Trophoblast cell (in vitro differentiated cells and primary cell): ENCODE measurements around the gene NUAK2.

Experiments
- DNase-seq, 2 donors: peaks; one replicate each; pipeline ENCODE4 v3.0.0-alpha.2; 2016
- H2AFZ ChIP-seq: 2 replicates; pipeline ENCODE4 v1.6.1; 2013; ENCODE audit warnings: low read length, moderate library complexity, mild to moderate bottlenecking; ENCODE audit not compliant: insufficient read depth, poor library complexity
- H2AK5ac ChIP-seq: 2 replicates; pipeline ENCODE4 v1.6.1; 2013; ENCODE audit warnings: mild to moderate bottlenecking, low read length
- H2BK120ac ChIP-seq: 2 replicates; pipeline ENCODE4 v1.6.1; 2013; ENCODE audit warnings: low read length, mild to moderate bottlenecking, moderate library complexity; ENCODE audit not compliant: insufficient read depth, poor library complexity
- H2BK12ac ChIP-seq: 2 replicates; pipeline ENCODE4 v1.6.1; 2013; ENCODE audit warnings: mild to moderate bottlenecking, low read length, moderate library complexity
- H2BK5ac ChIP-seq: 2 replicates; pipeline ENCODE4 v1.6.1; 2013; ENCODE audit warnings: low read length, low read depth, moderate library complexity, mild to moderate bottlenecking; ENCODE audit not compliant: poor library complexity
- H3K14ac ChIP-seq: 2 replicates; pipeline ENCODE4 v1.6.1; 2013; ENCODE audit warnings: mild to moderate bottlenecking, low read length
- H3K18ac ChIP-seq: 2 replicates; pipeline ENCODE4 v1.6.1; 2013; ENCODE audit warnings: mild to moderate bottlenecking, low read length
- H3K23ac ChIP-seq: 2 replicates; pipeline ENCODE4 v1.6.1; 2013; ENCODE audit warnings: low read length
- H3K27ac ChIP-seq: 2 replicates; pipeline ENCODE4 v1.5.1; 2013; ENCODE audit warnings: low read depth, mild to moderate bottlenecking, inconsistent platforms, low read length, moderate library complexity
- H3K27me3 ChIP-seq: 2 replicates; pipeline ENCODE4 v1.6.1; 2013; ENCODE audit warnings: inconsistent platforms, mild to moderate bottlenecking, low read length, moderate library complexity; ENCODE audit not compliant: insufficient read depth
- H3K36me3 ChIP-seq, 2 experiments: 1 replicate in 1 of 2; 2 replicates in 1 of 2; pipeline ENCODE4 v1.6.1; 2013; ENCODE audit warnings: low read length in 2 of 2, mild to moderate bottlenecking in 2 of 2, moderate library complexity in 1 of 2; ENCODE audit not compliant: insufficient read depth in 2 of 2, control insufficient read depth in 1 of 2
- H3K4ac ChIP-seq: 2 replicates; pipeline ENCODE4 v1.6.1; 2013; ENCODE audit warnings: low read depth, mild to moderate bottlenecking, low read length, moderate library complexity
- H3K4me1 ChIP-seq, 2 experiments: 1 replicate in 1 of 2; 2 replicates in 1 of 2; pipeline ENCODE4 v1.6.1; 2013; ENCODE audit warnings: low read length in 2 of 2, mild to moderate bottlenecking in 2 of 2, moderate library complexity in 1 of 2; ENCODE audit not compliant: insufficient read depth in 2 of 2, control insufficient read depth in 1 of 2
- H3K4me2 ChIP-seq: 2 replicates; pipeline ENCODE4 v1.6.1; 2013; ENCODE audit warnings: inconsistent platforms, mild to moderate bottlenecking, low read length, moderate library complexity
- H3K4me3 ChIP-seq: 2 replicates; pipeline ENCODE4 v1.5.1; 2013; ENCODE audit warnings: mild to moderate bottlenecking, low read depth, low read length, inconsistent platforms
- H3K79me1 ChIP-seq: one replicate; pipeline ENCODE4 v1.6.1; 2013; ENCODE audit warnings: low read length
- H3K79me2 ChIP-seq: 2 replicates; pipeline ENCODE4 v1.6.1; 2013; ENCODE audit warnings: low read length, mild to moderate bottlenecking; ENCODE audit not compliant: control insufficient read depth, insufficient read depth, poor library complexity
- H3K9ac ChIP-seq: 2 replicates; pipeline ENCODE4 v1.6.1; 2013; ENCODE audit warnings: mild to moderate bottlenecking, low read length
- H3K9me3 ChIP-seq: 2 replicates; pipeline ENCODE4 v1.6.1; 2013; ENCODE audit warnings: low read depth, mild to moderate bottlenecking, control low read depth, inconsistent platforms, low read length; ENCODE audit not compliant: insufficient read depth
- H4K12ac ChIP-seq: 2 replicates; pipeline ENCODE4 v1.6.1; 2013; ENCODE audit warnings: low read depth, mild to moderate bottlenecking, low read length, moderate library complexity
- H4K8ac ChIP-seq: 2 replicates; pipeline ENCODE4 v1.6.1; 2013; ENCODE audit warnings: low read depth, mild to moderate bottlenecking, low read length, moderate library complexity
- H4K91ac ChIP-seq: one replicate; pipeline ENCODE4 v1.6.1; 2013; ENCODE audit warnings: low read depth, mild to moderate bottlenecking, low read length, moderate library complexity
- WGBS: extraction: QIAGEN DNeasy Blood & Tissue Kit; methylation state at CpG from one replicate; pipeline ENCODE4 v1.1.7; 2013; ENCODE audit warnings: missing lambda C conversion rate; ENCODE audit not compliant: insufficient read length, insufficient coverage; ENCODE audit errors: extremely low coverage; 5-methylcytosine and 5-hydroxymethylcytosine counted together

The NUAK2 gene

DNA sequence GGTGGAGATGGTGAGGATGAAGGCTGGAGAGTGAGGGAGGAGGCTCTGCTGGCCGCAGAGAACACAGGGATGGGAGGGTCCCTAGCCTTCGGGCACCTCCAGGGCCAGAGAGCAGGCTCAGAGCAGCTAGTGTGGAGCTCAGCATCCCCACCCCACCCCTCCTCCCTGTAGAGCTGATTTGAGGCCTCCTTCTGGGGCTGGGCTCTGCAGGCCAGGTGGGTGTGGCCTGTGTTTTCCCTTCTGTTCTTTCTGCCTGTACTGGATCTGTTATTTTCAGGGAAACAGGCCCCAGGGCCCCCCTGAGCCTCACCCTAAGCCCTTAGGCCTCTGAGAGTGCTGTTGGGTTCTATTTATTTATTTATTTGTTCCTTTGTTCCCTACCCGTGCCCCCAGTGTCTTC, 49.0 kb downstream of the NUAK2 start:
- H3K36me3 ChIP-seq: peaks cover 0 to 2% of the 10 kb centered on the region in 2 experiments
- no peaks in the 10 kb centered on the region for H3K79me2 ChIP-seq
- H2BK12ac ChIP-seq: peak overlapping the region; percentile 19
- no peaks in the 10 kb centered on the region for H3K9me3 ChIP-seq
- H3K18ac ChIP-seq: no peak overlapping the region
- no peak overlapping the region for H3K14ac ChIP-seq
- H3K79me1 ChIP-seq: peaks cover 4% of the 10 kb centered on the region
- H3K27me3 ChIP-seq: no peaks in the 10 kb centered on the region
- H3K23ac ChIP-seq: no peak overlapping the region
- no peak overlapping the region for H2BK120ac ChIP-seq
- no peak overlapping the region for H4K12ac ChIP-seq
- no peak for DNase-seq
- no peak overlapping the region for H3K27ac ChIP-seq
- peaks cover 0 to 21% of the 10 kb centered on the region in 2 experiments for H3K4me1 ChIP-seq
- H2AFZ ChIP-seq: no peak overlapping the region
- no peak overlapping the region for H3K9ac ChIP-seq
- no peak overlapping the region for H3K4ac ChIP-seq
- H4K8ac ChIP-seq: no peak overlapping the region
- no peak overlapping the region for H4K91ac ChIP-seq
- H2BK5ac ChIP-seq: no peak overlapping the region
- H3K4me3 ChIP-seq: no peak overlapping the region
- H2AK5ac ChIP-seq: peak overlapping the region; percentile 38
- H3K4me2 ChIP-seq: no peak overlapping the region
- no CpG with 5 or more reads among the region's 3 CpGs for WGBS

DNA sequence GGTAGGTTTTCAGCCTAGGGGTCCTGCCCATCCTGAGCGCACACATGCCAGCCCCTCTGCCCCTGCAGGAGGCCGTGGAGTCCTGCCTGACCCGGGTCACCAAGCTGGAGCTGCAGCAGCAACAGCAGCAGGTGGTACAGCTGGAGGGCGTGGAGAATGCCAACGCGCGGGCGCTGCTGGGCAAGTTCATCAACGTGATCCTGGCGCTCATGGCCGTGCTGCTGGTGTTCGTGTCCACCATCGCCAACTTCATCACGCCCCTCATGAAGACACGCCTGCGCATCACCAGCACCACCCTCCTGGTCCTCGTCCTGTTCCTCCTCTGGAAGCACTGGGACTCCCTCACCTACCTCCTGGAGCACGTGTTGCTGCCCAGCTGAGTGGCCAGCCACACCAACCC, 49.8 kb downstream of the NUAK2 start:
- Histone ChIP-seq H3K4me3 (no peak overlapping the region), H4K12ac (no peak overlapping the region), H3K23ac (no peak overlapping the region), H3K27ac (no peak overlapping the region), H2BK5ac (no peak overlapping the region), H3K4me1 (peaks cover 0 to 21% of the 10 kb centered on the region in 2 experiments), H2BK120ac (no peak overlapping the region), H2AFZ (no peak overlapping the region), H3K9ac (no peak overlapping the region), H3K9me3 (no peaks in the 10 kb centered on the region), H2BK12ac (no peak overlapping the region), H4K91ac (no peak overlapping the region), H3K79me2 (no peaks in the 10 kb centered on the region), H3K4ac (no peak overlapping the region), H3K36me3 (peaks cover 0 to 2% of the 10 kb centered on the region in 2 experiments), H3K79me1 (peaks cover 4% of the 10 kb centered on the region), H3K14ac (no peak overlapping the region), H4K8ac (no peak overlapping the region), H3K27me3 (no peaks in the 10 kb centered on the region), H3K4me2 (no peak overlapping the region), H2AK5ac (no peak overlapping the region), H3K18ac (no peak overlapping the region)
- no CpG with 5 or more reads among the region's 18 CpGs for WGBS
- no peak for DNase-seq

DNA sequence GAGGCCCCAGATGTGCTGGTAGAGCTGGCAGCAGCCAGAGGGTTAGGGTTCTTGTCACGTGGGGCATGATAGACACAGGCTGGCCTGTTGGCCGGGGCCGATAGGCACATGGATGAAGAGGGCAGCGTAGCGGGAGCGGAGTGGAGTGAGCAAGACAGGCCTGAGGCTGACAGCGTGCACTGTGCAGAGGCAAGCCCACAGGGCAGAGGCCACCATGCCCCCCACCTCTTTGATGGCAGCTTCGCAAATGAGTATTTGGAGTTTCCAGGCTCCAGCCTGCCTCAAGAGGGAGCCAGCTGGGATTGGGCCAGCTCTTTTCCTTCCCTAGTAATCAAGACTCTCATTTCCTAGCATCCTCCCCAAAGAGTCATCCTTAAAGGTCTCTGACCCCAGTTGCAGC, 50.3 kb downstream of the NUAK2 start:
- Histone ChIP-seq H3K27me3 (no peaks in the 10 kb centered on the region), H2BK5ac (no peak overlapping the region), H4K12ac (no peak overlapping the region), H4K8ac (no peak overlapping the region), H3K18ac (no peak overlapping the region), H2AK5ac (peak overlapping the region; percentile 74), H3K79me1 (peaks cover under 1% of the 10 kb centered on the region), H3K4ac (no peak overlapping the region), H3K14ac (no peak overlapping the region), H3K27ac (no peak overlapping the region), H3K4me2 (no peak overlapping the region), H3K79me2 (no peaks in the 10 kb centered on the region), H3K4me3 (no peak overlapping the region), H3K9me3 (no peaks in the 10 kb centered on the region), H3K4me1 (peaks cover 0 to 21% of the 10 kb centered on the region in 2 experiments), H3K9ac (no peak overlapping the region), H3K23ac (no peak overlapping the region), H4K91ac (no peak overlapping the region), H2AFZ (no peak overlapping the region), H2BK120ac (no peak overlapping the region), H3K36me3 (peaks cover 0 to 2% of the 10 kb centered on the region in 2 experiments), H2BK12ac (no peak overlapping the region)
- no peak for DNase-seq
- no CpG with 5 or more reads among the region's 8 CpGs for WGBS

DNA sequence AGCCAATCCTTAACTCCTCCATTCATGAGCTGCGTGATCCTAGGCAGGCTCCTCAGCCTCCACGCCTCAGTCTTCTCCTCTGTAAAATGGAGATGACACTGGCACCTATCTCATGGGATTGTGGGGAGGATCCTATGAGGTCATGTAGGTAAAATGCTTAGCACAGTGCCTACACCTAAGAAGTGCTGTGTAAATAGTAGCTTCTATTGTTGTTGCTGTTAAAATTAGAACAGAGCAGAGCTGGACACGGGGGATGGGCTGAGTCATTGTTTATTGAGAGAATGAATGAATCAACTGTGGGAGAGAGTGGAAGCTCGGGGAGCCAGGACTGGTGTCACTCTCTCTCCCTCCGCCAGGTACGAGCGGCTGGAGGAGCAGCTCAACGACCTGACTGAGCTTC, 50.8 kb downstream of the NUAK2 start:
- no peak overlapping the region for H2AK5ac ChIP-seq
- no peak overlapping the region for H2BK120ac ChIP-seq
- H2BK5ac ChIP-seq: no peak overlapping the region
- no peak overlapping the region for H3K14ac ChIP-seq
- no peak overlapping the region for H2AFZ ChIP-seq
- H3K4ac ChIP-seq: no peak overlapping the region
- peaks cover 0 to 2% of the 10 kb centered on the region in 2 experiments for H3K36me3 ChIP-seq
- no CpG with 5 or more reads among the region's 8 CpGs for WGBS
- peaks cover 0 to 21% of the 10 kb centered on the region in 2 experiments for H3K4me1 ChIP-seq
- no peaks in the 10 kb centered on the region for H3K79me2 ChIP-seq
- DNase-seq: no peak
- H3K9me3 ChIP-seq: no peaks in the 10 kb centered on the region
- H2BK12ac ChIP-seq: no peak overlapping the region
- H3K23ac ChIP-seq: no peak overlapping the region
- H3K4me2 ChIP-seq: no peak overlapping the region
- no peak overlapping the region for H3K18ac ChIP-seq
- no peak overlapping the region for H4K12ac ChIP-seq
- no peak overlapping the region for H3K4me3 ChIP-seq
- H3K79me1 ChIP-seq: no peaks in the 10 kb centered on the region
- no peak overlapping the region for H3K9ac ChIP-seq
- H3K27ac ChIP-seq: no peak overlapping the region
- no peaks in the 10 kb centered on the region for H3K27me3 ChIP-seq
- H4K8ac ChIP-seq: no peak overlapping the region
- no peak overlapping the region for H4K91ac ChIP-seq
